ENCODE results near the gene WDR5B.

The WDR5B gene

DNA sequence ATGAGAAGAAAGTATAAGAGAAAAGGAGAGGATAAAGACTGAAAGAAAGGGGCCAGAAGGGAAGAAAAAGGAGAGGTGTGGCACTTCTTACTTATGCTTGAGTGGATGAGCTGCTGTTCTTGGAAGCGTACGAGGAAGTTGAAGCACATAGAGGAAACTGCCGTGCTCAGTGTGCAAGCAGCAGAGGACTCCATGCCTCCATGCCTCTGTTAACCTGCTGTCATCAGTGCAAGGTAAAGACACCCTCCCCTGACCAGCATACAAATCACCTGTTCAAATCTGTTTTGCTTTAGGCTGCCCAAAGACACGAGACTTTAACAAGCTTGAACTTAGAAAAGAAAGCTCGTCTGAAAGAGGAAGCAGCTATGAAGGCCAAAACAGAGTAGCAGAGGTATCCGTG, 6.4 kb downstream of the WDR5B start:
- no peak for DNase-seq (ENCODE audit: low read depth)

GRCh38 chr3:122407946-122408345, 7.9 kb downstream of the WDR5B start:
- no peak for DNase-seq (ENCODE audit: low read depth)

DNA sequence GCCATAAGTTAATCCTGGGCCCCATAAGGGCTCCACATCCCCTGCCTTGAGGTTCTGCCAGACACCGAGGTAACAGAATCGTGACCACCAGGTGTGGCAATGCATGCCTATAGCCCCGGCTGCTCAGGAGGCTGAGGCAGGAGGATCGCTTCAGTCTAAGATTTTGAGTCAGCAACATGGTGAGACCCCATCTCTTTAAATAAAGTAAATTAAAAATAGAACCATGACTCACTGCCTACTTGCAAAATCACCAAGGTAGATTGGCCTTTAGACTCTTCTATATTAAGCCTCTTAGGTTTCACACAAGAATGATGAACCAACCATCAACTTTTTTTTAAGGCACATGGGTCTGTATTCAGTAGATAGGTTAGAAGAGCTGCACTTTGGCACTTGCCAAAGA, 9.7 kb downstream of the WDR5B start:
- DNase-seq (ENCODE audit: low read depth): no peak

- no peak for DNase-seq (ENCODE audit: low read depth)
Measured at GRCh38 chr3:122405015-122405414, 10.8 kb downstream of the WDR5B start.

DNA sequence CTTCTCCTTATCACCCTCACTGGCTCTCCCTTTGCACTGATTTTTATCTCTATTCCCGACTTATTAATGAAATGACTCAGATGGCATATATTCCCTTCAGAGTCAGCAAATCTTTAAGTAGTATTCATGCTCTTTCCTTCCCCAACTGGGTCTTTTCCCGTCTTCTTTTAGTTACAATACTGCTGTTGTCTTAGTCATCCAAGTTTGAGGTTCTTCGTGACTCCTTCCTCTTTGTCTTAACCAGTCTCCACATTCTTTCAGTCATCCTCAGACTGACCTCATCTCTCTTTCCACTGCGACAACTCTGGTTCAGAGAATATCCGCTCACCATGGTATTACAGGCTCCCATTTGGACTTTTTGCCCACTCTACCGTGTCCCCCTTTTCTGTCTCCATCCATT, 12.4 kb downstream of the WDR5B start:
- no peak for DNase-seq (ENCODE audit: low read depth)

- DNase-seq (ENCODE audit: low read depth): no peak
Measured at GRCh38 chr3:122398920-122399319, 16.9 kb downstream of the WDR5B start.

DNA sequence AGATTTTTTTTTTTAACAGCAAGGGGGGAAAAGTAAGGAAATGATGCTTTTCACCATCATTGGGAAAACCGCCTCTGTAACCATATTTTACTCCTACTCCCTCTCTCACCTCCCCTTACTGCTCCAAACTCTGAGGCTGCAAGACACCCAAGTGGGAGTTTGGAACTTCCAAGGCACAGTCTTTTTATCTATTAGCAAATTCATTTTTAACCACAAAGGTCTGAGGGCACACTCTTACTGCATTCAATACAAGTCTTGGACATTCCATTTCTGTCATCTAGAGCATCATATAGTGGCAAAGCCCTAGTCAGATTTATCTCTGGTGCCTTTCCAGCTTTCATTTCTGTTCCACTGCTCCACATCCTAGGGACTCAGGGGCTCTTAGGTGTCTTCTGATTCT, 18.7 kb downstream of the WDR5B start:
- no peak for DNase-seq (ENCODE audit: low read depth)

- no peak for DNase-seq (ENCODE audit: low read depth)
Measured at GRCh38 chr3:122396511-122396910, 19.4 kb downstream of the WDR5B start.

DNA sequence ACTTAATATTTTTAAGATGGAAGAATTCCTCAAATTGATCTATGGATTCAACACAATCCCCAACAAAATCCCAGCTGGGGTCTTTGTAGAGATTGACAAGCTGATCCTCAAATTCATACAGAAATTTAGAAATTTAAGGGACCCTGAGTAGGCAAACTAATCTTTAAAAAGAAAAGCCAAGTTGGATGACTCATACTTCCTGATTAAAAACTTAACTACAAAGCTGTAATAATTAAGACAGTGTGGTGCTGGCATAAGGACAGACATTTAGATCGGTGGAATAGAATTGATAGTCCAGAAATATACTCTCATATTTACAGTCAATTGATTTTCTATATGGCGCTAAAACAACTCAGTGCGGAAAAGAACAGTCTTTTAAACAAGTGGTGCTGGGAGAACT, 20.3 kb downstream of the WDR5B start:
- DNase-seq (ENCODE audit: low read depth): no peak

DNA sequence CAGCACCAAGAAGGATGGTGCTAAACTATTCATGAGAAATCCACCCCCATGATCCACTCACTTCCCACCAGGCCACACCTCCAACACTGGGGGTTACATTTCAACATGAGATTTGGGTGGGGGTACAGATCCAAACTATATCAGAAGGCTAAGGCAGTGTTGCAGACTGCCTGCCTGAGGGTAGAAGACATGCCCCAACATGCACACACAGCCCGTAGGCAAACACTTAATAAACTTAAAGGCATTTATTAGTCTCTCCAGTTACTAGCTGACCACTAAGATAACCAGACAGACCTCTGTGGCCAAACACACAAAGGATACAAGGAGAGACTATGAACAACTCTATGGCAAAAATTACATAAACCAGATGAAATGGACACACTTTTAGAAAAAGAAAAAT, 21.7 kb downstream of the WDR5B start:
- DNase-seq (ENCODE audit: low read depth): no peak

DNA sequence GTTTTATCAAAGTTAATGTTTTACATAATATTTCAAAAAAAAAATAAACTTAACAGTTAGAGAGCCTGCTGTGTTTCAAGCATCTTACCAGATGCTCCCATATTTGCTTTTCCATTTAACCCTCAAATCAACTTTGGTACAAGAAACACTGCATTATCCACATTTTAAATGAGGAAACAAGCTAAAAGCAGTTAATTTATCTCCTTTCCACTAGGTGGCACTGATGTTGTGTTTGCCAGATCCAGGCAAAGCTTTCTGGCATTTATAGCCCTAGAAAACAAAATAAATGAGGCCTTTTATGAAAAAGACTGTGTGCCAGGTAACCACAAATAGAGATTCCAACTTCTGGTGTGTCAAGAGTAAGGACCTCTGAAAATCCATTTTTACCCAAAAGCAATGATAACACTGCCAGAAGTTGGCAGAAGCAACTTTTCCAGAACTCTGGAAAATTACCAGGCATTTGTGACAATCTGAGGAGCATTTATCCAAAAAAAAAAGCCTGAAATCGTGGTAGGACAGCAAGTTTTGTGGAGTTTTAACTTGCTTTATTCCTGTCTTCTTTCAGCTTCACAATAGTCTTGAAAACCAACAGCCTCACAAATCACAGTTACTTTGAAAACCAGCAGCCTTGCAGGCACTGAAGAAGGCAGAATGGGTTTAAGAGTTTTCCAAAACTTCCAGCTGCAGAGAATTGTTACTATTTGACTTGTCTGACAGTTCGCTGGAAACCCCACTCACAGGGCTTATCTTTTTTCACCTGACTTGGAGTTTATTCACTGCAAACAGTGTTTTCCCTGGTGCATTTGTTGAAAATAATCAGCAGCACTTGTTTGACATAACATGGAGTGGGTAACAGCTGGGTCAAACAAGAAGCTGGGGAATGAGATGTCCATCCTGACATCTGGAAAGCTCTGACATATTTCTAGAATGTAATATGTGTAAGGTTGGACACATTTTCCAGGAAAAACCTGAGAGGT, 22.7 kb downstream of the WDR5B start:
- no peak for DNase-seq (ENCODE audit: low read depth)

- DNase-seq (ENCODE audit: low read depth): no peak
Measured at GRCh38 chr3:122391681-122392446, 24.0 kb downstream of the WDR5B start.

DNA sequence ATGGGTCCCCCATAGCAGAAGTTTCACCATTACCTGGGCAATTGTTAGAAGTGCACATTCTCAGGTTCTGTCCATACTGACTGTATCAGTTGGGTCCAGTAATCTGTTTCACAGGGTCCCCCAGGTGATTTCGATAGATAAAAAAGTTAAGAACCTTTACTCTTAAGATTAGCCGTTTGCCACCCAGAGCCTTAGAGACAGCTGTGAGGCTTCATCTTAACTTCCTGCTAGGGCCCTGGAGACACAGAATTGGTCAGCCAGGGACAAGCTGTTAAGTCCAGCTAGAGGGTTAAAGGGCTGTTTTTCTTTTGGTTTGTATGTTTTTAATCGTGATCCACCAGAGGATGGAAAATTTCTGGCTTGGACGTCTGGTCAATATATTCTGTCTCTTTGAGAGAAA, 25.2 kb downstream of the WDR5B start:
- DNase-seq (ENCODE audit: low read depth): no peak

- no peak for DNase-seq (ENCODE audit: low read depth)
Measured at GRCh38 chr3:122389892-122390291, 26.0 kb downstream of the WDR5B start.

GRCh38 chr3:122389197-122389596, 26.7 kb downstream of the WDR5B start:
- DNase-seq (ENCODE audit: low read depth): no peak

GRCh38 chr3:122387709-122388108, 28.2 kb downstream of the WDR5B start:
- no peak for DNase-seq (ENCODE audit: low read depth)

DNA sequence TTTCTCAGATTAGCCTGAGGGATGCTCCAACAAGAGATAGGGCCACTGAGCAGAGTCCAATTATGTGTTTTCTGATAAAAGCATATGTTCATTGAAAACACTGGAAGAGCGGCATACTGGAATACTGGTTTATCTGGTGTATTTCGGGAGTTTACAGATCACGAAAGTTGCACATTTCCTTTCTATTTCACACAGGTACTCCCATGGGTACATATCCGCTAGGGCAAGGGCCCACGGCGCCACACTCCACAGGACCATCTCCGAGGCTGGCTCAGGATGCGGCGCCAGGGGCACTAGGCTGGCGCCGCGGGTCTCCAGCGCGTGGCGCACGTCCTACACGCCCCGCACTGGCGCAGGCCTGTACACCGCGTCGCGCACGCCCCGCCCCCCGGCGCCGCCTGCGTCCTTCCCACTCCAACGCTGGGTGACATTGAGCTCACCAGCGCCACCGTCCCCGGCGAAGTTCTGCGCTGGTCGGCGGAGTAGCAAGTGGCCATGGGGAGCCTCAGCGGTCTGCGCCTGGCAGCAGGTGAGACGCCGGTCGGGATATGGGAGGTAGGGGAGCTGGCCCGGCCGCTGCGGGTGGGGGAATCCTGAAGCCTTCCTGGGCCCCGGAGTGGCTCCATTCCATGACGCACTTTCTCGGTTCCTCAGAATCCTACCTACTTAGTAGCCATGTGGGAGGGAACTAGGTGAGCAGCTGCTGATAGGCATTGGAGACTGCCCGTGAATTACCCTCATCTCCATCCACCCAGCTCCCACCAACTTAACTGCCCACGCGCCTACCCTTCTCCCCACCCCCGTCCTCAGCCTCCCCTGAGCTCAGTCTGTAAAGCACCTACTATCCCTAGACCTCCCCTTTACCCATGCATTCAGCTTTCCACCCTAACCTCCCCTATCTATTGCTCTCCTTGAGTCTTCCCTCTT, 31.8 kb downstream of the WDR5B start, which contains the start of gene FAM162A:
FAM162A (plus strand) TSS at position 412 of the 927 bp plus-strand sequence; CDS start at position 496, 84 bp downstream.
- DNase-seq (ENCODE audit: low read depth): peak; percentile 87

GRCh38 chr3:122382888-122383666, 32.8 kb downstream of the WDR5B start, which contains the start of gene MIX23:
TSS of gene MIX23 (minus strand) at chr3:122383231. CDS start at chr3:122383224, 7 bp downstream.
- peak; percentile 70 for DNase-seq (ENCODE audit: low read depth)

- no peak for DNase-seq (ENCODE audit: low read depth)
Measured at GRCh38 chr3:122377975-122378374, 37.9 kb downstream of the WDR5B start.

- DNase-seq (ENCODE audit: low read depth): no peak
Measured at GRCh38 chr3:122374034-122374433, 41.8 kb downstream of the WDR5B start.

- no peak for DNase-seq (ENCODE audit: low read depth)
Measured at GRCh38 chr3:122366379-122366749, 49.5 kb downstream of the WDR5B start.

Data from T-helper 22 cell (primary cell).